ENCODE results near the gene WDR44. TPM values are rescaled to one million over a fixed set of nuclear protein-coding genes. Genes with fewer than 3 reads are reported as not detected.
"Not testable (repeated sequence)": the region's sequence is repeated elsewhere in the genome, so short reads cannot be mapped to it uniquely, and the experiment has no call there.

Gene WDR44
- total RNA-seq, 4 donors from 2014 or later, result 12.6 to 16.3 (median 14.1) TPM

- no peak for ATAC-seq
These were observed 113.6 kb downstream of the WDR44 start for GRCh38 chrX:118459494-118459893.

GRCh38 chrX:118464501-118464900 lies 118.6 kb downstream of the WDR44 start:
- no peak for TF ChIP-seq CTCF (IDR thresholded peaks at IDR 0.05 in 4 of 5, conservative IDR thresholded peaks at IDR 0.05 in 1 of 5)
- TF ChIP-seq POLR2A (IDR thresholded peaks at IDR 0.05), result no peak
- DNase-seq (no peak), ATAC-seq (no peak)
- H3K4me1 ChIP-seq, result no peaks in the 10 kb centered on the region
- intact Hi-C loops (cut with DNase I; ENCODE audit: low total_unique reads) (no loop called here), in situ Hi-C loops (cut with MboI; ENCODE audit: low sequenced_read_pairs in 4 of 4) (loop anchor here in 2 of 4 donors (10.0 to 25.0 kb wide), 3 partner anchors 123 to 348 kb away; partner anchors contain the start of gene ZCCHC12 (in 2 of the 2))
- H3K36me3 ChIP-seq, result no peaks in the 10 kb centered on the region
- H3K9me3 ChIP-seq, result no peaks in the 10 kb centered on the region
- H3K27me3 ChIP-seq, result no peaks in the 10 kb centered on the region
- no peak overlapping the region for H3K27ac ChIP-seq
- no peak overlapping the region for H3K4me3 ChIP-seq

More at GRCh38 chrX:118459494-118459893, 113.6 kb downstream of the WDR44 start:
- no peak for DNase-seq
- H3K36me3 ChIP-seq, result no peaks in the 10 kb centered on the region
- H3K4me3 ChIP-seq, result no peak overlapping the region
- peak in 2 of 5 experiments; percentile 28 to 29 for TF ChIP-seq CTCF (IDR thresholded peaks at IDR 0.05 in 4 of 5, conservative IDR thresholded peaks at IDR 0.05 in 1 of 5)
- TF ChIP-seq POLR2A (IDR thresholded peaks at IDR 0.05), result no peak
- no peaks in the 10 kb centered on the region for H3K9me3 ChIP-seq
- no peaks in the 10 kb centered on the region for H3K4me1 ChIP-seq
- no peaks in the 10 kb centered on the region for H3K27me3 ChIP-seq
- in situ Hi-C loops (cut with MboI; ENCODE audit: low sequenced_read_pairs in 4 of 4), result loop anchor here in 2 of 4 donors (25.0 kb wide), 2 partner anchors 128 to 353 kb away; partner anchors contain the start of gene ZCCHC12 (in 2 of the 2)
- intact Hi-C loops (cut with DNase I; ENCODE audit: low total_unique reads), result loop anchor here (10.0 kb wide), 1 partner anchor 145 kb away; no protein-coding TSS in a partner anchor
- no peak overlapping the region for H3K27ac ChIP-seq

- H3K27me3 ChIP-seq, result no peaks in the 10 kb centered on the region
- no peak overlapping the region for H3K4me3 ChIP-seq
- ATAC-seq (no peak), DNase-seq (no peak)
- no peaks in the 10 kb centered on the region for H3K9me3 ChIP-seq
- intact Hi-C loops (cut with DNase I; ENCODE audit: low total_unique reads), result no loop called here
- TF ChIP-seq CTCF (IDR thresholded peaks at IDR 0.05 in 4 of 5, conservative IDR thresholded peaks at IDR 0.05 in 1 of 5) (no peak), POLR2A (IDR thresholded peaks at IDR 0.05) (no peak)
- no peaks in the 10 kb centered on the region for H3K36me3 ChIP-seq
- no peaks in the 10 kb centered on the region for H3K4me1 ChIP-seq
- in situ Hi-C loops (cut with MboI; ENCODE audit: low sequenced_read_pairs in 4 of 4), result loop anchor here in 2 of 4 donors (10.0 to 25.0 kb wide), 3 partner anchors 119 to 344 kb away; partner anchors contain the start of gene ZCCHC12 (in 2 of the 2)
- H3K27ac ChIP-seq, result no peak overlapping the region
These were observed 122.2 kb downstream of the WDR44 start for GRCh38 chrX:118468122-118468521.

- H3K4me3 ChIP-seq; DNase-seq; H3K9me3 ChIP-seq; H3K4me1 ChIP-seq; H3K27me3 ChIP-seq; H3K36me3 ChIP-seq; intact Hi-C loops (cut with DNase I; ENCODE audit: low total_unique reads); H3K27ac ChIP-seq; ATAC-seq: not testable (repeated sequence)
- in situ Hi-C loops (cut with MboI; ENCODE audit: low sequenced_read_pairs in 4 of 4), result loop anchor here in 2 of 4 donors (25.0 kb wide), 2 partner anchors 116 to 341 kb away; partner anchors contain the start of gene ZCCHC12 (in 2 of the 2)
These were observed 124.9 kb downstream of the WDR44 start for GRCh38 chrX:118470721-118471347.

GRCh38 chrX:118474586-118474985 lies 128.7 kb downstream of the WDR44 start:
- no peaks in the 10 kb centered on the region for H3K4me1 ChIP-seq
- no peak overlapping the region for H3K27ac ChIP-seq
- H3K27me3 ChIP-seq, result no peaks in the 10 kb centered on the region
- no peaks in the 10 kb centered on the region for H3K36me3 ChIP-seq
- ATAC-seq (no peak), DNase-seq (no peak)
- H3K4me3 ChIP-seq, result no peak overlapping the region
- TF ChIP-seq POLR2A (IDR thresholded peaks at IDR 0.05) (no peak), CTCF (IDR thresholded peaks at IDR 0.05 in 4 of 5, conservative IDR thresholded peaks at IDR 0.05 in 1 of 5) (no peak)
- intact Hi-C loops (cut with DNase I; ENCODE audit: low total_unique reads), result no loop called here
- in situ Hi-C loops (cut with MboI; ENCODE audit: low sequenced_read_pairs in 4 of 4), result loop anchor here in 2 of 4 donors (25.0 kb wide), 2 partner anchors 113 to 338 kb away; partner anchors contain the start of gene ZCCHC12 (in 2 of the 2)
- no peaks in the 10 kb centered on the region for H3K9me3 ChIP-seq
